HepG2 (cell line): ENCODE data around the gene PLK2. TPM values are rescaled to one million over a fixed set of nuclear protein-coding genes. Genes with fewer than 3 reads are reported as not detected.

Experiments used
- ATAC-seq: fragments of 200-7000 bp; cut with Tn5 transposase; 3 replicates; pipeline ENCODE4 v1.9.1; 2020; ENCODE audit warnings: mild to moderate bottlenecking, moderate library complexity
- BruUV-seq: library from RNA; stranded (reverse); fragments of 400-500 nt; replicated peaks from 2 replicates; lab custom pipeline; 2021; lab: Mats Ljungman, UMichigan
- CTCF ChIA-PET: fragments of 300-600 bp; formaldehyde crosslinking; extraction: SDS; loops from one replicate; lab custom pipeline; 2021; ENCODE audit warnings: low total read pairs, inconsistent platforms, low intra/inter-chr PET ratio; lab: Yijun Ruan, JAX
- POLR2A ChIA-PET: fragments of 350-600 bp; sonication (Branson Sonifier 250); formaldehyde crosslinking; loops from one replicate; lab custom pipeline; 2020; ENCODE audit warnings: antibody characterized with exemption, inconsistent platforms; lab: Yijun Ruan, JAX
- DNase-seq: peaks from one replicate; pipeline ENCODE4 v3.0.0-alpha.2; 2015; ENCODE audit warnings: low spot score
- FAIRE-seq: peaks from 3 replicates; lab custom pipeline; 2011; peaks lifted over from hg19 to GRCh38; lab: Jason Lieb, UNC
- H2AFZ ChIP-seq: one replicate; pipeline ENCODE4 v1.6.1; 2011; ENCODE audit warnings: low read length, inconsistent platforms
- H3K27ac ChIP-seq: fragments of 300-600 bp; 3 replicates; pipeline ENCODE4 v1.8.0; 2011; ENCODE audit warnings: mixed run types, mild to moderate bottlenecking, mixed read lengths, low read length, inconsistent platforms; ENCODE audit not compliant: insufficient read depth; ENCODE audit errors: extremely low read length
- H3K27me3 ChIP-seq, 2 experiments: fragments of 200-600 bp in 1 of 2; 2 replicates in 1 of 2; 3 replicates in 1 of 2; pipeline versions ENCODE4 v1.6.0 to v1.8.0; 2011; ENCODE audit warnings: low read length in 2 of 2, mild to moderate bottlenecking in 2 of 2, moderate library complexity in 2 of 2, inconsistent platforms in 1 of 2; ENCODE audit not compliant: insufficient read depth in 2 of 2, control insufficient read depth in 1 of 2
- H3K36me3 ChIP-seq, 2 experiments: fragments of 200-600 bp in 1 of 2; replicated peaks in 1 of 2; 2 replicates in 1 of 2; 3 replicates in 1 of 2; pipeline versions ENCODE4 v1.5.1 to v1.8.0; 2011; ENCODE audit warnings: low read length in 2 of 2, inconsistent platforms in 1 of 2; ENCODE audit not compliant: insufficient read depth in 2 of 2, control insufficient read depth in 1 of 2
- H3K4me1 ChIP-seq: 2 replicates; pipeline ENCODE4 v1.5.1; 2012; ENCODE audit warnings: low read length, inconsistent platforms; ENCODE audit not compliant: insufficient read depth
- H3K4me2 ChIP-seq: 2 replicates; pipeline ENCODE4 v1.6.0; 2011; ENCODE audit warnings: low read depth, low read length, inconsistent platforms
- H3K4me3 ChIP-seq, 3 experiments: fragments of 200-600 bp in 1 of 3; sonication (generic), shearing (Covaris generic) in 1 of 3; replicated peaks in 1 of 3; 2 replicates each; pipeline ENCODE4 v1.5.1; 2011 to 2016; ENCODE audit warnings: low read length in 3 of 3, inconsistent platforms in 2 of 3, low read depth in 2 of 3, mild to moderate bottlenecking in 2 of 3, control low read depth in 1 of 3, mixed read lengths in 1 of 3; ENCODE audit not compliant: insufficient read depth in 1 of 3
- H3K79me2 ChIP-seq: one replicate; pipeline ENCODE4 v1.6.1; 2011; ENCODE audit warnings: low read length, inconsistent platforms; ENCODE audit not compliant: insufficient read depth
- H3K9ac ChIP-seq: 2 replicates; pipeline ENCODE4 v1.6.0; 2011; ENCODE audit warnings: mild to moderate bottlenecking, low read depth, low read length, inconsistent platforms; ENCODE audit not compliant: insufficient read depth
- H3K9me3 ChIP-seq: 2 replicates; pipeline ENCODE4 v1.5.1; 2012; ENCODE audit warnings: mild to moderate bottlenecking, low read length
- H4K20me1 ChIP-seq: 2 replicates; pipeline ENCODE4 v1.6.0; 2011; ENCODE audit warnings: inconsistent platforms, mild to moderate bottlenecking, low read length, moderate library complexity; ENCODE audit not compliant: insufficient read depth
- ATF7 ChIP-seq, 2 experiments: fragments of 450-650 bp in 1 of 2; sonication (generic) in 1 of 2; formaldehyde crosslinking in 1 of 2; IDR thresholded peaks; 2 replicates each; pipeline versions ENCODE4 v1.4.0 to v1.6.1; 2016 to 2020; ENCODE audit warnings: antibody characterized with exemption in 1 of 2, mild to moderate bottlenecking in 1 of 2, missing genetic modification reagents in 1 of 2
- RERE ChIP-seq: IDR thresholded peaks from 2 replicates; pipeline ENCODE4 v1.6.1; 2016; ENCODE audit warnings: low read depth, missing genetic modification reagents, missing compliant biosample characterization
- ZMAT5 ChIP-seq: sonication (generic); formaldehyde crosslinking; IDR thresholded peaks from 2 replicates; pipeline ENCODE4 v1.5.0; 2020; ENCODE audit warnings: mild to moderate bottlenecking, low read depth, missing genetic modification reagents, borderline replicate concordance
- WGBS: methylation state at CpG from one replicate; pipeline ENCODE4 v1.1.6; 2017; ENCODE audit warnings: low lambda C conversion rate; 5-methylcytosine and 5-hydroxymethylcytosine counted together
- in situ Hi-C: cut with HindIII; loops from 2 replicates; pipeline ENCODE4 v1.10.0; 2017; ENCODE audit warnings: low pct_unique_long_range_greater_than_20kb; ENCODE audit not compliant: extremely low pct_ligation_motif_present
- intact Hi-C: fragments of 100-400 bp; cut with micrococcal nuclease; formaldehyde crosslinking; loops from one replicate; pipeline ENCODE4 v1.10.0; 2022; ENCODE audit not compliant: unreplicated experiment
- polyA plus RNA-seq, 8 experiments: library from polyadenylated mRNA; depleted of rRNA in 3 of 8; stranded (reverse) in 7 of 8; unstranded in 1 of 8; fragments of >200 nt; fragmentation: Illumina TruSeq in 4 of 8; extraction: Trizol in 4 of 8; gene quantifications; 2 replicates each; pipeline versions ENCODE4 v1.2.1 to v1.2.3, GENCODE V29; 2011 to 2016; ENCODE audit warnings: low read depth in 4 of 8, missing spikeins in 1 of 8, mixed read lengths in 1 of 8; ENCODE audit not compliant: insufficient read depth in 1 of 8
- total RNA-seq, 5 experiments: library from RNA; depleted of rRNA; stranded (reverse); fragments of >200 nt; fragmentation: Illumina TruSeq; extraction: Trizol; gene quantifications; 2 replicates each; pipeline ENCODE4 v1.2.3, GENCODE V29; 2016; ENCODE audit warnings: low read depth in 1 of 5

PLK2 gene
- total and polyA plus RNA-seq, 2 of the 13 experiments (the other 11 are each of a cell fraction or from before 2014, with no cell fraction given): 9.6 to 29.6 TPM

- in situ Hi-C loops (no loop called here), intact Hi-C loops (no loop called here)
- no peak overlapping the region for H3K4me2 ChIP-seq
- no peak overlapping the region for H3K4me3 ChIP-seq
- TF ChIP-seq RERE (CRISPR knock-in tag) (no peak), ZMAT5 (CRISPR knock-in tag) (no peak), ATF7 (IDR thresholded peaks at IDR 0.05) (peak; percentile 75), ATF7 (CRISPR knock-in tag; IDR thresholded peaks at IDR 0.05) (no peak)
- no peak overlapping the region for H3K27ac ChIP-seq
- H3K4me1 ChIP-seq: no peaks in the 10 kb centered on the region
- no peak for DNase-seq
- H2AFZ ChIP-seq: no peak overlapping the region
- H3K27me3 ChIP-seq: no peaks in the 10 kb centered on the region
- no peaks in the 10 kb centered on the region for H4K20me1 ChIP-seq
- POLR2A ChIA-PET: no interaction called here
- WGBS: 1% methylated on average over 2 of the region's 2 CpGs
- no peak overlapping the region for H3K9ac ChIP-seq
- no TSS peak for BruUV-seq
- CTCF ChIA-PET: no interaction called here
- no peaks in the 10 kb centered on the region for H3K79me2 ChIP-seq
- H3K36me3 ChIP-seq: no peaks in the 10 kb centered on the region
- no peak for FAIRE-seq
- H3K9me3 ChIP-seq: no peaks in the 10 kb centered on the region
- no peak for ATAC-seq
Observed at GRCh38 chr5:58410441-58410840, 49.4 kb downstream of the PLK2 start.
